K562 (cell line): ENCODE measurements around the gene SMAD7. TPM values are rescaled to one million over a fixed set of nuclear protein-coding genes. Genes with fewer than 3 reads are reported as not detected.

Source experiments
- ATAC-seq: fragments of 200-7000 bp; cut with Tn5 transposase; 3 replicates; pipeline ENCODE4 v1.9.1; 2020; ENCODE audit warnings: moderate library complexity
- BruUV-seq: library from RNA; stranded (reverse); fragments of 400-500 nt; replicated peaks from 2 replicates; lab custom pipeline; 2021; lab: Mats Ljungman, UMichigan
- CTCF ChIA-PET: fragments of 300-600 bp; formaldehyde crosslinking; extraction: SDS; loops from one replicate; lab custom pipeline; 2021; ENCODE audit warnings: low intra/inter-chr PET ratio; lab: Yijun Ruan, JAX
- POLR2A ChIA-PET: fragments of 300-600, 350-650 bp; sonication (Branson Sonifier 250); formaldehyde crosslinking; extraction: SDS; loops from one replicate; lab custom pipeline; 2021; ENCODE audit warnings: antibody characterized with exemption, inconsistent platforms; lab: Yijun Ruan, JAX
- DNase-seq, 4 experiments: peaks; one replicate each; pipeline versions ENCODE4 v3.0.0 to v3.0.0-alpha.2; 2011 to 2018; ENCODE audit warnings: low spot score in 3 of 4, mixed read lengths in 3 of 4; ENCODE audit errors: extremely low read depth in 1 of 4
- FAIRE-seq: peaks from 2 replicates; lab custom pipeline; 2011; peaks lifted over from hg19 to GRCh38; lab: Jason Lieb, UNC
- H2AFZ ChIP-seq: 2 replicates; pipeline ENCODE4 v1.6.0; 2011; ENCODE audit warnings: low read depth, low read length, control low read depth, inconsistent platforms
- H3K27ac ChIP-seq: fragments of 200-600 bp; 3 replicates; pipeline ENCODE4 v1.8.0; 2011; ENCODE audit warnings: low read depth, mild to moderate bottlenecking, control low read depth, inconsistent platforms, low read length, moderate library complexity, mixed read lengths; ENCODE audit errors: extremely low read depth
- H3K27me3 ChIP-seq, 2 experiments: fragments of 300-600 bp in 1 of 2; 2 replicates in 1 of 2; 3 replicates in 1 of 2; pipeline versions ENCODE4 v1.6.0 to v1.8.0; 2011; ENCODE audit warnings: inconsistent platforms in 2 of 2, low read length in 2 of 2, mild to moderate bottlenecking in 1 of 2, mixed read lengths in 1 of 2, moderate library complexity in 1 of 2; ENCODE audit not compliant: control insufficient read depth in 2 of 2, insufficient read depth in 2 of 2
- H3K36me3 ChIP-seq: fragments of 300-600 bp; 3 replicates; pipeline ENCODE4 v1.8.0; 2011; ENCODE audit warnings: mild to moderate bottlenecking, low read length, inconsistent platforms; ENCODE audit not compliant: control insufficient read depth, insufficient read depth
- H3K4me1 ChIP-seq, 2 experiments: fragments of 200-600 bp in 1 of 2; replicated peaks in 1 of 2; 2 replicates in 1 of 2; 3 replicates in 1 of 2; pipeline versions ENCODE4 v1.5.1 to v1.8.0; 2011; ENCODE audit warnings: inconsistent platforms in 2 of 2, low read length in 2 of 2, mild to moderate bottlenecking in 1 of 2, mixed read lengths in 1 of 2, moderate library complexity in 1 of 2; ENCODE audit not compliant: control insufficient read depth in 2 of 2, insufficient read depth in 2 of 2
- H3K4me2 ChIP-seq: 2 replicates; pipeline ENCODE4 v1.6.1; 2011; ENCODE audit warnings: low read length, control low read depth, inconsistent platforms, mixed read lengths; ENCODE audit not compliant: insufficient read depth
- H3K4me3 ChIP-seq: fragments of 200-600 bp; sonication (generic), shearing (Covaris generic); 2 replicates; pipeline ENCODE4 v1.5.1; 2016; ENCODE audit warnings: control low read depth, inconsistent platforms
- H3K79me2 ChIP-seq: fragments of 200-600 bp; 3 replicates; pipeline ENCODE4 v1.8.0; 2011; ENCODE audit warnings: low read length, inconsistent platforms; ENCODE audit not compliant: control insufficient read depth, insufficient read depth
- H3K9ac ChIP-seq, 2 experiments: 2 replicates each; pipeline versions ENCODE4 v1.6.0 to v1.6.1; 2011; ENCODE audit warnings: low read depth in 2 of 2, low read length in 2 of 2, control low read depth in 1 of 2, inconsistent platforms in 1 of 2, mild to moderate bottlenecking in 1 of 2, mixed read lengths in 1 of 2; ENCODE audit not compliant: insufficient read depth in 1 of 2
- H3K9me1 ChIP-seq: one replicate; pipeline ENCODE4 v1.6.0; 2011; ENCODE audit warnings: inconsistent platforms, mild to moderate bottlenecking, low read length, moderate library complexity; ENCODE audit not compliant: control insufficient read depth, insufficient read depth
- H3K9me3 ChIP-seq: replicated peaks from 2 replicates; pipeline ENCODE4 v1.5.1; 2011; ENCODE audit warnings: low read depth, low read length, inconsistent platforms; ENCODE audit not compliant: control insufficient read depth, insufficient read depth
- H4K20me1 ChIP-seq: replicated peaks from 2 replicates; pipeline ENCODE4 v1.6.1; 2011; ENCODE audit warnings: low read length, inconsistent platforms, mixed read lengths; ENCODE audit not compliant: control insufficient read depth, insufficient read depth
- GABPB2 ChIP-seq: fragments of 250-450 bp; sonication (Bioruptor Pico); conservative IDR thresholded peaks from 2 replicates; pipeline ENCODE4 v1.5.1; 2021; ENCODE audit warnings: mild to moderate bottlenecking
- IRF2 ChIP-seq: sonication (generic); formaldehyde crosslinking; IDR thresholded peaks from 2 replicates; pipeline ENCODE4 v1.8.1; 2022; ENCODE audit warnings: mild to moderate bottlenecking, missing genetic modification reagents
- KAT8 ChIP-seq: fragments of 450-650 bp; IDR thresholded peaks from 2 replicates; pipeline ENCODE4 v1.6.1; 2016; ENCODE audit warnings: low read depth, mild to moderate bottlenecking
- RBBP5 ChIP-seq: fragments of 200-600 bp; sonication (generic); IDR thresholded peaks from 2 replicates; pipeline ENCODE4 v1.6.1; 2012; ENCODE audit warnings: borderline replicate concordance, mild to moderate bottlenecking, low read length, control low read depth, inconsistent platforms; ENCODE audit not compliant: insufficient read depth, poor library complexity, severe bottlenecking
- RCOR1 ChIP-seq, 2 experiments: IDR thresholded peaks; 2 replicates each; pipeline ENCODE4 v1.6.1; 2012; ENCODE audit warnings: low read depth in 2 of 2, low read length in 2 of 2, borderline replicate concordance in 1 of 2, improper control_type of control experiment in 1 of 2
- ZNF384 ChIP-seq: IDR thresholded peaks from 2 replicates; pipeline ENCODE4 v1.6.1; 2012; ENCODE audit warnings: low read depth, low read length, improper control_type of control experiment
- ZNF780A ChIP-seq: fragments of 250-450 bp; sonication (Bioruptor Pico); IDR thresholded peaks from 2 replicates; pipeline ENCODE4 v1.5.0; 2021; ENCODE audit warnings: mild to moderate bottlenecking
- WGBS: fragments of 100-300 bp; shearing (Covaris generic); methylation state at CpG from one replicate; pipeline ENCODE4 v1.1.6; 2016; ENCODE audit warnings: low coverage, mixed read lengths; ENCODE audit not compliant: insufficient coverage; ENCODE audit errors: missing lambda C conversion rate; 5-methylcytosine and 5-hydroxymethylcytosine counted together
- in situ Hi-C: fragments of 300-500 bp; cut with MboI; formaldehyde crosslinking; loops from 4 replicates; pipeline ENCODE4 v1.15.0; 2018; ENCODE audit warnings: inconsistent platforms, mixed read lengths
- intact Hi-C: fragments of 100-400 bp; cut with micrococcal nuclease; formaldehyde crosslinking; loops from 2 replicates; pipeline ENCODE4 v1.14.2; 2022
- polyA plus RNA-seq, 8 experiments: library from polyadenylated mRNA; depleted of rRNA in 4 of 8; stranded (reverse) in 5 of 8; unstranded in 3 of 8; fragments of >200 nt; fragmentation: Nextera tagmentation in 2 of 8; fragmentation: Illumina TruSeq in 1 of 8; extraction: Ambion mirVana in 2 of 8; extraction: Trizol in 1 of 8; gene quantifications; 2 replicates each; pipeline versions ENCODE4 v1.2.1 to v1.2.3, GENCODE V29; 2011 to 2014; ENCODE audit warnings: inconsistent platforms in 1 of 8, missing spikeins in 1 of 8
- total RNA-seq, 7 experiments: library from RNA; depleted of rRNA in 6 of 7; stranded (reverse); fragments of >200 nt in 6 of 7; fragmentation: Illumina TruSeq in 2 of 7; extraction: Trizol in 2 of 7; gene quantifications; 2 replicates each; pipeline versions ENCODE4 v1.2.1 to v1.2.3, GENCODE V29; 2011 to 2021; ENCODE audit warnings: low replicate concordance in 1 of 7
- TF ChIP-seq, protein P1 (sequence below): fragments of 450-650 bp; IDR thresholded peaks from 2 replicates; pipeline ENCODE4 v1.6.1; 2017; ENCODE audit warnings: antibody characterized with exemption, mild to moderate bottlenecking
- TF ChIP-seq, protein P2 (sequence below): sonication (generic); formaldehyde crosslinking; IDR thresholded peaks from 2 replicates; pipeline ENCODE4 v1.9.0; 2022; ENCODE audit warnings: mild to moderate bottlenecking, missing genetic modification reagents

SMAD7 gene
- total and polyA plus RNA-seq, 9 of the 15 experiments (the other 6 are each of a cell fraction or from before 2014, with no cell fraction given), result 0.13 to 3.0 (median 1.6) TPM

DNA sequence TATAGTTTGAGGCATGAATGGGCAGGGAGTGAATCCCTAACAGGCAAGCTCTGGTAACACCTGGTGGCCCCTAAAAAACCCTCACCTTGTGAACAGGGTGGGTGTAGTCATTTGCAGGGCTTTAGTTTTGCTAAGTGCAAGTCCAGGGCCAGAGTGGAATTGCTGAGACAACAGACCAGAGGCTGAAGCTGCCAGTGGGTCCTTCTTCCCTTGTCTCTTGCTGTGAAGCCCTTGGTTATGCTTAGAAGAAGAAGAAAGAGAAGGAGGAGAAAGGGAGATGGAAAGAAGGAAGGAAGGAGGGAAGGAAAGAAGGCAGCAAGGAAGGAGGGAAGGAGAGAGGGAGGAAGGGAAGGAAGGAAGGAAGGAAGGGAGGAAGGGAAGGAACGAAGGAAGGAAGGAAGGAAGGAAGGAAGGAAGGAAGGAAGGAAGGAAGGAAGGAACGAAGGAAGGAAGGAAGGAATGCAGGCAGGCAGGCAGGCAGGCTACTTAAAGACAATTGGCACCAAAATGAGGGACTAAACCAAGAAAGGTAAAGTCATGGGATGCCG is 45.8 kb downstream of the SMAD7 start:
- Histone ChIP-seq H3K9ac (no peak overlapping the region), H3K4me2 (no peak overlapping the region), H3K27ac (no peak overlapping the region), H3K4me1 (peaks cover 11 to 12% of the 10 kb centered on the region in 2 experiments), H3K9me1 (no peaks in the 10 kb centered on the region), H3K27me3 (no peaks in the 10 kb centered on the region), H4K20me1 (no peaks in the 10 kb centered on the region), H3K9me3 (no peaks in the 10 kb centered on the region), H3K36me3 (no peaks in the 10 kb centered on the region), H3K4me3 (no peak overlapping the region), H2AFZ (no peak overlapping the region), H3K79me2 (no peaks in the 10 kb centered on the region)
- BruUV-seq, result no TSS peak
- in situ Hi-C loops (no loop called here), intact Hi-C loops (no loop called here)
- ChIA-PET POLR2A (interaction anchor here (0.6 kb wide), 1 partner anchor 27 kb away, joined by 5 read pairs; no protein-coding TSS in a partner anchor), CTCF (no interaction called here)
- WGBS, result 33% methylated on average over 2 of the region's 3 CpGs
- no peak for ATAC-seq
- DNase-seq, result no peak
- TF ChIP-seq KAT8 (no peak), ZNF384 (no peak)
- FAIRE-seq, result no peak

DNA sequence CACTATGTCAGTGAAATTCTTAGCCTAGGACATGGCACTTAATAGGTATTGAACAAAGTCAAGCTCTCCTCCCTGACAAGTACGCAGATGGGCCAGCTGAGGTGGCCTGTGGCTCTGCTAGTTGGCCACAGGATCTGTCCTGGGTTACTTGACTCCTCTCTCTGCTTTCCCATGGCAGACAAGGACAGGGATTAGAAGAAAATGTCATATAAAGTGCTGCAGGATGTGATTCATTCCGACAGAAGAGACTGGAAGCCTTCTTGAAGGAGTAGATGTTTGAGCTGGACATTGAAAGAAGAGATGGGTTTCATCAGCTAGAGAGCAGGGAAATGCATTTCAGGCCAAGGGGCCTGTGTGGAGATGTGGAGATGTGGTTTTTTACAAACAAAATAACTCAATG is 46.7 kb downstream of the SMAD7 start:
- peaks cover 11 to 12% of the 10 kb centered on the region in 2 experiments for H3K4me1 ChIP-seq
- FAIRE-seq (no peak), DNase-seq (no peak), ATAC-seq (no peak)
- ChIA-PET POLR2A (interaction anchor here (0.6 kb wide), 1 partner anchor 28 kb away, joined by 5 read pairs; no protein-coding TSS in a partner anchor), CTCF (no interaction called here)
- 7% methylated on average over 1 of the region's 2 CpGs for WGBS
- no peaks in the 10 kb centered on the region for H3K36me3 ChIP-seq
- H3K9ac ChIP-seq, result no peak overlapping the region
- no peaks in the 10 kb centered on the region for H3K27me3 ChIP-seq
- H3K79me2 ChIP-seq, result no peaks in the 10 kb centered on the region
- no peaks in the 10 kb centered on the region for H4K20me1 ChIP-seq
- TF ChIP-seq, protein P1, sequence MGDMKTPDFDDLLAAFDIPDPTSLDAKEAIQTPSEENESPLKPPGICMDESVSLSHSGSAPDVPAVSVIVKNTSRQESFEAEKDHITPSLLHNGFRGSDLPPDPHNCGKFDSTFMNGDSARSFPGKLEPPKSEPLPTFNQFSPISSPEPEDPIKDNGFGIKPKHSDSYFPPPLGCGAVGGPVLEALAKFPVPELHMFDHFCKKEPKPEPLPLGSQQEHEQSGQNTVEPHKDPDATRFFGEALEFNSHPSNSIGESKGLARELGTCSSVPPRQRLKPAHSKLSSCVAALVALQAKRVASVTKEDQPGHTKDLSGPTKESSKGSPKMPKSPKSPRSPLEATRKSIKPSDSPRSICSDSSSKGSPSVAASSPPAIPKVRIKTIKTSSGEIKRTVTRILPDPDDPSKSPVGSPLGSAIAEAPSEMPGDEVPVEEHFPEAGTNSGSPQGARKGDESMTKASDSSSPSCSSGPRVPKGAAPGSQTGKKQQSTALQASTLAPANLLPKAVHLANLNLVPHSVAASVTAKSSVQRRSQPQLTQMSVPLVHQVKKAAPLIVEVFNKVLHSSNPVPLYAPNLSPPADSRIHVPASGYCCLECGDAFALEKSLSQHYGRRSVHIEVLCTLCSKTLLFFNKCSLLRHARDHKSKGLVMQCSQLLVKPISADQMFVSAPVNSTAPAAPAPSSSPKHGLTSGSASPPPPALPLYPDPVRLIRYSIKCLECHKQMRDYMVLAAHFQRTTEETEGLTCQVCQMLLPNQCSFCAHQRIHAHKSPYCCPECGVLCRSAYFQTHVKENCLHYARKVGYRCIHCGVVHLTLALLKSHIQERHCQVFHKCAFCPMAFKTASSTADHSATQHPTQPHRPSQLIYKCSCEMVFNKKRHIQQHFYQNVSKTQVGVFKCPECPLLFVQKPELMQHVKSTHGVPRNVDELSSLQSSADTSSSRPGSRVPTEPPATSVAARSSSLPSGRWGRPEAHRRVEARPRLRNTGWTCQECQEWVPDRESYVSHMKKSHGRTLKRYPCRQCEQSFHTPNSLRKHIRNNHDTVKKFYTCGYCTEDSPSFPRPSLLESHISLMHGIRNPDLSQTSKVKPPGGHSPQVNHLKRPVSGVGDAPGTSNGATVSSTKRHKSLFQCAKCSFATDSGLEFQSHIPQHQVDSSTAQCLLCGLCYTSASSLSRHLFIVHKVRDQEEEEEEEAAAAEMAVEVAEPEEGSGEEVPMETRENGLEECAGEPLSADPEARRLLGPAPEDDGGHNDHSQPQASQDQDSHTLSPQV, result no peak
- TF ChIP-seq RCOR1 (IDR thresholded peaks at IDR 0.05; ENCODE audit: borderline replicate concordance in 1 of 2, low read depth in 2 of 2, low read length in 2 of 2) (no peak), RBBP5 (no peak), ZNF780A (no peak), GABPB2 (CRISPR knock-in tag) (no peak), IRF2 (CRISPR knock-in tag) (no peak)
- TF ChIP-seq, protein P2, sequence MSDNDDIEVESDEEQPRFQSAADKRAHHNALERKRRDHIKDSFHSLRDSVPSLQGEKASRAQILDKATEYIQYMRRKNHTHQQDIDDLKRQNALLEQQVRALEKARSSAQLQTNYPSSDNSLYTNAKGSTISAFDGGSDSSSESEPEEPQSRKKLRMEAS (CRISPR knock-in tag), result no peak
- in situ Hi-C loops (no loop called here), intact Hi-C loops (no loop called here)
- H3K9me1 ChIP-seq, result no peaks in the 10 kb centered on the region
- H3K4me2 ChIP-seq, result no peak overlapping the region
- no peak overlapping the region for H2AFZ ChIP-seq
- H3K27ac ChIP-seq, result no peak overlapping the region
- BruUV-seq, result no TSS peak
- H3K9me3 ChIP-seq, result no peaks in the 10 kb centered on the region
- no peak overlapping the region for H3K4me3 ChIP-seq
